HCT116 (cell line): Measurements from ENCODE around the gene VSNL1. TPM values are rescaled to one million over a fixed set of nuclear protein-coding genes. Genes with fewer than 3 reads are reported as not detected.

Experiments
- ATAC-seq: fragments of 200-7000 bp; cut with Tn5 transposase; 2 replicates; pipeline ENCODE4 v1.9.1; 2020; ENCODE audit warnings: mild to moderate bottlenecking, moderate library complexity
- BruUV-seq: library from RNA; stranded (reverse); fragments of 400-500 nt; replicated peaks from 2 replicates; lab custom pipeline; 2021; lab: Mats Ljungman, UMichigan
- CTCF ChIA-PET: fragments of 300-600 bp; sonication (Branson Sonifier 250); formaldehyde crosslinking; loops from one replicate; lab custom pipeline; 2021; ENCODE audit warnings: antibody characterized with exemption; lab: Charles Lee
- POLR2A ChIA-PET: fragments of 300-600, 350-600 bp; sonication (Branson Sonifier 250); formaldehyde crosslinking; loops from one replicate; lab custom pipeline; 2021; ENCODE audit warnings: antibody characterized with exemption; lab: Charles Lee
- RAD21 ChIA-PET, 2 experiments: fragments of 300-600 bp; sonication (Branson Sonifier 250); formaldehyde crosslinking; loops; one replicate each; lab custom pipeline; 2023; ENCODE audit warnings: low total read pairs in 2 of 2; ENCODE audit not compliant: uncharacterized antibody in 2 of 2, unreplicated experiment in 2 of 2, low non-redundant PET in 1 of 2; lab: Charles Lee
- DNase-seq: peaks from one replicate; pipeline ENCODE4 v3.0.0-alpha.2; 2010; ENCODE audit warnings: low read depth, low spot score
- H2AFZ ChIP-seq: fragments of 200-600 bp; shearing (Covaris generic), sonication (generic); 2 replicates; pipeline ENCODE4 v1.6.1; 2017; ENCODE audit warnings: low read depth, mixed run types, mixed read lengths, antibody characterized with exemption, low read length; ENCODE audit not compliant: poor library complexity, severe bottlenecking
- H3K27ac ChIP-seq: 2 replicates; pipeline ENCODE4 v1.5.1; 2012; ENCODE audit warnings: low read depth, low read length
- H3K27me3 ChIP-seq: fragments of 200-600 bp; sonication (generic); 2 replicates; pipeline ENCODE4 v1.6.1; 2016; ENCODE audit warnings: mixed run types, low read length, mixed read lengths; ENCODE audit not compliant: insufficient read depth
- H3K36me3 ChIP-seq, 2 experiments: fragments of 200-500 bp in 1 of 2; fragments of 200-600 bp in 1 of 2; sonication (Bioruptor generic) in 1 of 2; sonication (generic) in 1 of 2; 2 replicates each; pipeline versions ENCODE4 v1.5.1 to v1.6.1; 2014 to 2016; ENCODE audit warnings: low read length in 2 of 2, inconsistent platforms in 1 of 2, mixed read lengths in 1 of 2, mixed run types in 1 of 2; ENCODE audit not compliant: insufficient read depth in 2 of 2, control insufficient read depth in 1 of 2
- H3K4me1 ChIP-seq, 2 experiments: fragments of 200-600 bp in 1 of 2; sonication (generic) in 1 of 2; 2 replicates each; pipeline versions ENCODE4 v1.5.1 to v1.6.1; 2012 to 2017; ENCODE audit warnings: low read length in 2 of 2, inconsistent platforms in 1 of 2, mild to moderate bottlenecking in 1 of 2, mixed read lengths in 1 of 2, mixed run types in 1 of 2, moderate library complexity in 1 of 2; ENCODE audit not compliant: insufficient read depth in 2 of 2, control insufficient read depth in 1 of 2
- H3K4me2 ChIP-seq: fragments of 200-600 bp; sonication (generic); 2 replicates; pipeline ENCODE4 v1.6.1; 2017; ENCODE audit warnings: mixed run types, low read length, mixed read lengths
- H3K4me3 ChIP-seq, 2 experiments: fragments of 200-600 bp in 1 of 2; sonication (generic) in 1 of 2; replicated peaks in 1 of 2; 2 replicates each; pipeline ENCODE4 v1.5.1; 2011 to 2016; ENCODE audit warnings: low read length in 2 of 2, control low read depth in 1 of 2, low read depth in 1 of 2, mild to moderate bottlenecking in 1 of 2, mixed read lengths in 1 of 2, mixed run types in 1 of 2
- H3K79me2 ChIP-seq: fragments of 200-600 bp; sonication (generic); 2 replicates; pipeline ENCODE4 v1.6.1; 2017; ENCODE audit warnings: mild to moderate bottlenecking, mixed run types, low read length, moderate library complexity, mixed read lengths; ENCODE audit not compliant: insufficient read depth
- H3K9ac ChIP-seq: fragments of 200-600 bp; sonication (generic); 2 replicates; pipeline ENCODE4 v1.6.1; 2016; ENCODE audit warnings: low read length, mixed read lengths
- H3K9me2 ChIP-seq: fragments of 200-600 bp; sonication (generic), shearing (Covaris generic); 2 replicates; pipeline ENCODE4 v1.6.1; 2017; ENCODE audit warnings: mixed run types, mild to moderate bottlenecking, moderate library complexity; ENCODE audit not compliant: insufficient read depth
- H3K9me3 ChIP-seq, 2 experiments: fragments of 200-500 bp in 1 of 2; fragments of 200-600 bp in 1 of 2; sonication (Bioruptor generic) in 1 of 2; sonication (generic) in 1 of 2; 2 replicates each; pipeline ENCODE4 v1.6.1; 2014 to 2017; ENCODE audit warnings: low read length in 2 of 2, mixed read lengths in 2 of 2, inconsistent platforms in 1 of 2, low read depth in 1 of 2, mild to moderate bottlenecking in 1 of 2, mixed run types in 1 of 2, moderate library complexity in 1 of 2; ENCODE audit not compliant: control insufficient read depth in 1 of 2, insufficient read depth in 1 of 2
- H4K20me1 ChIP-seq: fragments of 200-600 bp; sonication (generic), shearing (Covaris generic); 2 replicates; pipeline ENCODE4 v1.6.1; 2017; ENCODE audit warnings: mixed run types, mild to moderate bottlenecking, moderate library complexity; ENCODE audit not compliant: insufficient read depth
- CBX3 ChIP-seq: IDR thresholded peaks from 2 replicates; pipeline ENCODE4 v1.6.1; 2012; ENCODE audit warnings: low read depth
- CEBPB ChIP-seq: IDR thresholded peaks from 2 replicates; pipeline ENCODE4 v1.6.1; 2012; ENCODE audit warnings: low read depth
- CTCF ChIP-seq, 3 experiments: fragments of 200-600 bp in 1 of 3; sonication (generic) in 1 of 3; IDR thresholded peaks in 2 of 3; conservative IDR thresholded peaks in 1 of 3; 2 replicates each; pipeline ENCODE4 v1.5.1; 2012 to 2017; ENCODE audit warnings: low read depth in 2 of 3, low read length in 2 of 3, antibody characterized with exemption in 1 of 3, borderline replicate concordance in 1 of 3, control low read depth in 1 of 3, mild to moderate bottlenecking in 1 of 3, mixed read lengths in 1 of 3, mixed run types in 1 of 3, moderate library complexity in 1 of 3; ENCODE audit not compliant: insufficient read depth in 1 of 3
- EZH2phosphoT487 ChIP-seq: fragments of 200-600 bp; IDR thresholded peaks from 2 replicates; pipeline ENCODE4 v1.6.1; 2018; ENCODE audit warnings: antibody characterized with exemption, borderline replicate concordance
- JUND ChIP-seq: IDR thresholded peaks from 2 replicates; pipeline ENCODE4 v1.6.1; 2012
- POLR2A ChIP-seq: IDR thresholded peaks from 2 replicates; pipeline ENCODE4 v1.7.0; 2011; ENCODE audit warnings: borderline replicate concordance; ENCODE audit not compliant: insufficient read depth, insufficient read length; ENCODE audit errors: extremely low read depth
- POLR2AphosphoS5 ChIP-seq: IDR thresholded peaks from 2 replicates; pipeline ENCODE4 v1.6.1; 2011; ENCODE audit warnings: mild to moderate bottlenecking, low read depth, low read length, moderate library complexity
- SP1 ChIP-seq: IDR thresholded peaks from 2 replicates; pipeline ENCODE4 v1.6.1; 2012; ENCODE audit warnings: low read depth
- SRF ChIP-seq: IDR thresholded peaks from 2 replicates; pipeline ENCODE4 v1.6.1; 2012; ENCODE audit warnings: low read depth
- ZBTB33 ChIP-seq: IDR thresholded peaks from 2 replicates; pipeline ENCODE4 v1.6.1; 2011; ENCODE audit warnings: mild to moderate bottlenecking, low read length, moderate library complexity; ENCODE audit not compliant: insufficient replicate concordance; ENCODE audit errors: extremely low read depth
- ZFX ChIP-seq: fragments of 450-650 bp; IDR thresholded peaks from 2 replicates; pipeline ENCODE4 v1.6.1; 2017
- intact Hi-C: fragments of 100-400 bp; cut with micrococcal nuclease; formaldehyde crosslinking; loops from 2 replicates; pipeline ENCODE4 v1.10.0; 2022
- total RNA-seq: library from RNA; stranded (reverse); gene quantifications from one replicate; pipeline ENCODE4 v1.2.1, GENCODE V29; 2021; ENCODE audit not compliant: unreplicated experiment

VSNL1 gene
- total RNA-seq, 1 experiment from 2014 or later = 4.6 TPM

- intact Hi-C loops = no loop called here
- 0 out of 2 replicates have a peak, but pooled peaks cover 2% of the 10 kb centered on the region for H3K9me2 ChIP-seq
- ChIA-PET RAD21 (no interaction called here), CTCF (no interaction called here)
- no peak overlapping the region for H3K27ac ChIP-seq
- H3K4me2 ChIP-seq = peak overlapping the region; percentile 17; the same call in 1 of the 2 replicates
- no TSS peak for BruUV-seq
- peaks cover 19 to 37% of the 10 kb centered on the region in 2 experiments for H3K4me1 ChIP-seq
- H3K79me2 ChIP-seq = no peaks in the 10 kb centered on the region
- no peaks in the 10 kb centered on the region for H3K36me3 ChIP-seq
- no peaks in the 10 kb centered on the region for H3K9me3 ChIP-seq
- H2AFZ ChIP-seq = no peak overlapping the region
- H3K9ac ChIP-seq = no peak overlapping the region
- H4K20me1 ChIP-seq = no peaks in the 10 kb centered on the region
- no peaks in the 10 kb centered on the region for H3K27me3 ChIP-seq
- no peak overlapping the region for H3K4me3 ChIP-seq
- TF ChIP-seq ZBTB33 (no peak), CBX3 (no peak), ZFX (no peak), POLR2AphosphoS5 (no peak), SP1 (no peak), EZH2phosphoT487 (no peak), SRF (no peak), POLR2A (no peak), CTCF (IDR thresholded peaks at IDR 0.05 in 2 of 3, conservative IDR thresholded peaks at IDR 0.05 in 1 of 3; ENCODE audit: borderline replicate concordance in 1 of 3, insufficient read depth in 1 of 3, low read depth in 2 of 3, low read length in 2 of 3) (no peak), JUND (no peak), CEBPB (no peak)
- TF ChIP-seq, all 23 proteins: peak for 0
- ATAC-seq (no peak), DNase-seq (no peak)
- POLR2A ChIA-PET = no interaction called here
Observed at GRCh38 chr2:17583166-17583565, 42.7 kb downstream of the VSNL1 start.
